ENCODE data around the gene TMEM218. TPM values are rescaled to one million over a fixed set of nuclear protein-coding genes. Genes with fewer than 3 reads are reported as not detected.
"Not testable (repeated sequence)": the region's sequence is repeated elsewhere in the genome, so short reads cannot be mapped to it uniquely, and the experiment has no call there.

Gene TMEM218
- total and polyA plus RNA-seq, 2 experiments from 2014 or later, result 30.1 to 44.9 TPM

DNA sequence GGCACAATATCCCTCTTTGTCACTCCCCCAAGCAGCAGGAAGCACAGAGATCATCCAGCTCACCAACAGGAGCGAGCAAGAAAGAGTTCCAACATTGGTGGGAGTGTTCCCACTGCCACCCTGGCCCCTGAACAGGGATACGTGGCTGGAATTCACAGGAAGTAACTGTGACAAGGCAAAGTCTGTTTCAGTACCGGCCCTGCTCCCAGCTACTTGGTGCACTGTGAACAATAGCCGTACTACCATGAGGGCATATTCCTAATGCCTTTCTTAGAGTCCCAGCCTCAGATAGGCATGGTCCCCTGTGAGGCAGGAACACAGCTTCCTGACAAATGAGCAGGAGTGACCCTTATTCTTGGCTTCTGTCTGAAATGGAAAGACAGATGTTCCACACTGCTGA, 50.1 kb downstream of the TMEM218 start:
- no peaks in the 10 kb centered on the region for H3K36me3 ChIP-seq (ENCODE audit: low read depth)
- H3K4me3 ChIP-seq, result no peak overlapping the region
- H4K20me1 ChIP-seq (ENCODE audit: insufficient read depth), result no peaks in the 10 kb centered on the region
- no peak overlapping the region for H3K4me2 ChIP-seq (ENCODE audit: unreplicated experiment)
- DNase-seq, result no peak
- H3F3A ChIP-seq (ENCODE audit: insufficient read depth), result no peaks in the 10 kb centered on the region
- no peak for TF ChIP-seq EZH2phosphoT487 (IDR thresholded peaks at IDR 0.05; ENCODE audit: insufficient read depth, low read depth)
- no peak for TF ChIP-seq EZH2 (IDR thresholded peaks at IDR 0.05; ENCODE audit: insufficient read depth, poor library complexity, severe bottlenecking)
- no peaks in the 10 kb centered on the region for H3K9me3 ChIP-seq (ENCODE audit: low read depth)
- H3K4me1 ChIP-seq (ENCODE audit: insufficient read depth), result no peaks in the 10 kb centered on the region
- no peaks in the 10 kb centered on the region for H3K9me2 ChIP-seq (ENCODE audit: insufficient read depth)
- H3K9ac ChIP-seq, result no peak overlapping the region
- in situ Hi-C loops (cut with MboI), result no loop called here
- no peak overlapping the region for H2AFZ ChIP-seq
- H3K27me3 ChIP-seq (replicated peaks; ENCODE audit: insufficient read depth), result no peaks in the 10 kb centered on the region
- no peaks in the 10 kb centered on the region for H3K79me2 ChIP-seq (ENCODE audit: insufficient read depth)
- 75 to 79% methylated on average over 4 of the region's 4 CpGs for WGBS, 2 experiments (ENCODE audit: low coverage in 1 of 2, low lambda C conversion rate in 2 of 2, missing lambda C conversion rate in 2 of 2)
- no peak overlapping the region for H3K27ac ChIP-seq

DNA sequence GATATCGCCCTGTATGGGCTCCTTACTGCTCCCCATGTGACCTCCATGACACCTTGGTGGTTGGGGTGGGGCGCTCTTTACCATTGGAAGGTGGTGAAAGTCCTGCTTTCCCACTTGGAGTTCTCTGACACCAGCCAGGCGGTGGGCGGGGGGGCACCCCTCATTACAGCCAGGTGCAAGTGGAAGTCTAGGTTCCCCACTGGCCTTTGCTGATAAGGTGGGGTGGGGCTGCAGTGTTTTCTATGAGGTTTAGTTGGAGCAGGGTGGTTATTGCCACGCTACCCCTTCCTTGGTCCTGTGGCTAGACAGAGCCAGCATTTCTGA, 53.8 kb downstream of the TMEM218 start:
- Histone ChIP-seq H2AFZ (no peak overlapping the region), H3K9ac (no peak overlapping the region), H3K79me2 (ENCODE audit: insufficient read depth) (no peaks in the 10 kb centered on the region), H3K9me3 (ENCODE audit: low read depth) (no peaks in the 10 kb centered on the region), H3K4me1 (ENCODE audit: insufficient read depth) (no peaks in the 10 kb centered on the region), H3K4me3 (no peak overlapping the region), H3F3A (ENCODE audit: insufficient read depth) (no peaks in the 10 kb centered on the region), H4K20me1 (ENCODE audit: insufficient read depth) (no peaks in the 10 kb centered on the region), H3K27me3 (replicated peaks; ENCODE audit: insufficient read depth) (no peaks in the 10 kb centered on the region), H3K9me2 (ENCODE audit: insufficient read depth) (no peaks in the 10 kb centered on the region), H3K27ac (no peak overlapping the region), H3K36me3 (ENCODE audit: low read depth) (no peaks in the 10 kb centered on the region), H3K4me2 (ENCODE audit: unreplicated experiment) (no peak overlapping the region)
- in situ Hi-C loops (cut with MboI), result no loop called here
- no peak for DNase-seq
- TF ChIP-seq EZH2 (IDR thresholded peaks at IDR 0.05; ENCODE audit: insufficient read depth, poor library complexity, severe bottlenecking) (no peak), EZH2phosphoT487 (IDR thresholded peaks at IDR 0.05; ENCODE audit: insufficient read depth, low read depth) (no peak)
- 98 to 99% methylated on average over 5 of the region's 5 CpGs for WGBS, 2 experiments (ENCODE audit: low coverage in 1 of 2, low lambda C conversion rate in 2 of 2, missing lambda C conversion rate in 2 of 2)

DNA sequence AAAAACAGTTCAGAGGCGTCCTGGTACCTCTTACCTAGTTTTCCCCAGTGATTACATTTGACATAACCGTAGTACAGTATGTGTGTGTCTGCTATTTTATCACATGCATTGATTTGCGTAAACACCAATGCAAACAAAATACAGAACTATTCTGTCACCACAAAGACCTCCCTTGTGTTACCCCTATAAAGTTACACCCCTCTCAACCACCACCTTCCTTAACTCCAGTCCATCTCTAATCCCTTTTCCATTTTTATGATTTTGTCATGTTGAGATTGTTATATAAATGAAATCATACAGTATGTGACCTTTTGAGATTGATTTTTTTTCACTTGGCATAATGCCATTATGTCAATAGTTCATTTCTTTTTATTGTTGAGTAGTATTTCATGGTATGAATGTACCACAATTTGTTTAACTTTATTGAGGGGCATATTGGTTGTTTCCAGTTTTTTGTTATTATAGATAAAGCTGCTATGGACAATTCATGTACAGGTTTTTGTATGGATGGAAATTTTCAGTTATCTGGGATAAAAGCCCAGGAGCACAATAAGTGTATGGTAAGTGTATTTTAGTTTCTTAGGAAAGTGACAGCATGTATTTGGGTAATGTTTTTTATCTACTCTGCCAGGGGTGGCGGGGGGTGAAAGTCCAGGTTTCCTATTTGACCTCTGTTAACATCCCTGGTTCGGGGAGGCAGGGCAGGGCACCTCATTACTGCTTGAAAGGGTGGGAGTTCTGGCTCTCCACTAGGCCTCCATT, 54.3 kb downstream of the TMEM218 start:
- no peak overlapping the region for H3K9ac ChIP-seq
- no peak overlapping the region for H3K4me3 ChIP-seq
- H3K4me1 ChIP-seq (ENCODE audit: insufficient read depth), result no peaks in the 10 kb centered on the region
- H3K4me2 ChIP-seq (ENCODE audit: unreplicated experiment), result no peak overlapping the region
- no peaks in the 10 kb centered on the region for H4K20me1 ChIP-seq (ENCODE audit: insufficient read depth)
- no peaks in the 10 kb centered on the region for H3K27me3 ChIP-seq (replicated peaks; ENCODE audit: insufficient read depth)
- no peaks in the 10 kb centered on the region for H3F3A ChIP-seq (ENCODE audit: insufficient read depth)
- 84 to 87% methylated on average over 5 of the region's 5 CpGs for WGBS, 2 experiments (ENCODE audit: low coverage in 1 of 2, low lambda C conversion rate in 2 of 2, missing lambda C conversion rate in 2 of 2)
- DNase-seq, result no peak
- no peaks in the 10 kb centered on the region for H3K79me2 ChIP-seq (ENCODE audit: insufficient read depth)
- H3K9me3 ChIP-seq (ENCODE audit: low read depth), result no peaks in the 10 kb centered on the region
- H3K27ac ChIP-seq, result no peak overlapping the region
- H3K36me3 ChIP-seq (ENCODE audit: low read depth), result no peaks in the 10 kb centered on the region
- no peak overlapping the region for H2AFZ ChIP-seq
- no peaks in the 10 kb centered on the region for H3K9me2 ChIP-seq (ENCODE audit: insufficient read depth)
- in situ Hi-C loops (cut with MboI), result no loop called here
- TF ChIP-seq EZH2phosphoT487 (IDR thresholded peaks at IDR 0.05; ENCODE audit: insufficient read depth, low read depth), result no peak
- no peak for TF ChIP-seq EZH2 (IDR thresholded peaks at IDR 0.05; ENCODE audit: insufficient read depth, poor library complexity, severe bottlenecking)

DNA sequence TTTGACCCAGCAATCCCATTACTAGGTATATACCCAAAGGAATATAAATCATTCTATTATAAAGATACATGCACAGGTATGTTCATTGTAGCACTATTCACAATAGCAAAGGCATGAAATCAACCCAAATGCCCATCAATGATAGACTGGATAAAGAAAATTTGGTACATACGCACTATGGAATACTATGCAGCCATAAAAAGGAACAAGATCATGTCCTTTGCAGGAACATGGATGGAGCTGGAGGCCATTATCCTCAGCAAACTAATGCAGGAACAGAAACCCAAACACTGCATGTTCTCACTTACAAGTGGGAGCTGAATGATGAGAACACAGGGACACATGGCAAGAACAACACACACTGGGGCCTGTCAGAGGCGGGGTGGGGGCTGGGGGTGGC, 55.3 kb downstream of the TMEM218 start:
- H4K20me1 ChIP-seq (ENCODE audit: insufficient read depth); H3K27me3 ChIP-seq (replicated peaks; ENCODE audit: insufficient read depth); H3K27ac ChIP-seq; H3K4me2 ChIP-seq (ENCODE audit: unreplicated experiment); DNase-seq; in situ Hi-C loops (cut with MboI); H3K4me3 ChIP-seq; H3K9me3 ChIP-seq (ENCODE audit: low read depth); H3K4me1 ChIP-seq (ENCODE audit: insufficient read depth); H2AFZ ChIP-seq; H3K36me3 ChIP-seq (ENCODE audit: low read depth); H3K9me2 ChIP-seq (ENCODE audit: insufficient read depth); H3K9ac ChIP-seq; H3K79me2 ChIP-seq (ENCODE audit: insufficient read depth); H3F3A ChIP-seq (ENCODE audit: insufficient read depth): not testable (repeated sequence)
- 90 to 96% methylated on average over 2 of the region's 2 CpGs for whole genome bisulfite sequencing, 2 experiments (ENCODE audit: low coverage in 1 of 2, low lambda C conversion rate in 2 of 2, missing lambda C conversion rate in 2 of 2)

Measured in GM23248 (cell line).